Endothelial cell of umbilical vein (primary cell): ENCODE data around the gene MSANTD7. TPM values are rescaled to one million over a fixed set of nuclear protein-coding genes. Genes with fewer than 3 reads are reported as not detected.
A peak's percentile ranks its signal among the peaks of the same experiment; 100 is the strongest.

Experiments
- BruUV-seq: library from RNA; stranded (reverse); fragments of 400-500 nt; replicated peaks from 2 replicates; lab custom pipeline; 2021; lab: Mats Ljungman, UMichigan
- CTCF ChIA-PET: fragments of 300-600, 350-600 bp; sonication (Branson Sonifier 250); formaldehyde crosslinking; loops from one replicate; lab custom pipeline; 2021; ENCODE audit warnings: antibody characterized with exemption, inconsistent platforms; lab: Charles Lee
- POLR2A ChIA-PET: fragments of 300-600, 350-600 bp; sonication (Branson Sonifier 250); formaldehyde crosslinking; loops from one replicate; lab custom pipeline; 2021; ENCODE audit warnings: antibody characterized with exemption, inconsistent platforms; lab: Charles Lee
- DNase-seq: peaks from one replicate; pipeline ENCODE4 v3.0.0-alpha.2; 2011; ENCODE audit warnings: low read depth, low spot score
- FAIRE-seq: peaks from 2 replicates; lab custom pipeline; 2011; peaks lifted over from hg19 to GRCh38; lab: Jason Lieb, UNC
- H2AFZ ChIP-seq: 2 replicates; pipeline ENCODE4 v1.6.0; 2012; ENCODE audit warnings: low read depth, low read length, control low read depth, inconsistent platforms
- H3K27ac ChIP-seq: 2 replicates; pipeline ENCODE4 v1.5.1; 2011; ENCODE audit warnings: low read depth, mild to moderate bottlenecking, control low read depth, low read length, moderate library complexity; ENCODE audit not compliant: insufficient read depth
- H3K27me3 ChIP-seq, 2 experiments: 2 replicates each; pipeline versions ENCODE4 v1.6.0 to v1.6.1; 2011; ENCODE audit warnings: low read length in 2 of 2, mixed read lengths in 1 of 2; ENCODE audit not compliant: control insufficient read depth in 2 of 2, insufficient read depth in 2 of 2
- H3K36me3 ChIP-seq, 2 experiments: 2 replicates in 1 of 2; 3 replicates in 1 of 2; pipeline ENCODE4 v1.5.1; 2011; ENCODE audit warnings: low read length in 2 of 2, mild to moderate bottlenecking in 1 of 2, moderate library complexity in 1 of 2; ENCODE audit not compliant: control insufficient read depth in 2 of 2, insufficient read depth in 2 of 2; ENCODE audit errors: extremely low read depth in 1 of 2
- H3K4me1 ChIP-seq: 3 replicates; pipeline ENCODE4 v1.5.1; 2011; ENCODE audit warnings: mild to moderate bottlenecking, low read length; ENCODE audit not compliant: control insufficient read depth, insufficient read depth; ENCODE audit errors: extremely low read depth
- H3K4me2 ChIP-seq: 2 replicates; pipeline ENCODE4 v1.6.1; 2011; ENCODE audit warnings: low read length, control low read depth, mixed read lengths; ENCODE audit not compliant: insufficient read depth
- H3K4me3 ChIP-seq, 3 experiments: fragments of 200-600 bp in 1 of 3; sonication (generic), shearing (Covaris generic) in 1 of 3; replicated peaks in 1 of 3; 2 replicates each; pipeline ENCODE4 v1.5.1; 2011 to 2016; ENCODE audit warnings: control low read depth in 3 of 3, low read length in 3 of 3, mild to moderate bottlenecking in 2 of 3, inconsistent platforms in 1 of 3, low read depth in 1 of 3, moderate library complexity in 1 of 3; ENCODE audit not compliant: insufficient read depth in 1 of 3
- H3K79me2 ChIP-seq: 2 replicates; pipeline ENCODE4 v1.6.0; 2012; ENCODE audit warnings: low read length, inconsistent platforms; ENCODE audit not compliant: control insufficient read depth, insufficient read depth
- H3K9ac ChIP-seq: replicated peaks from 2 replicates; pipeline ENCODE3; 2011; ENCODE audit warnings: low read length, control low read depth; ENCODE audit not compliant: insufficient read depth; ENCODE audit errors: extremely low read depth
- H3K9me1 ChIP-seq: replicated peaks from 3 replicates; pipeline ENCODE4 v1.6.0; 2011; ENCODE audit warnings: mild to moderate bottlenecking, low read length; ENCODE audit not compliant: control insufficient read depth, insufficient read depth; ENCODE audit errors: extremely low read depth
- H3K9me3 ChIP-seq: replicated peaks from 2 replicates; pipeline ENCODE4 v1.5.1; 2012; ENCODE audit warnings: low read length, inconsistent platforms; ENCODE audit not compliant: control insufficient read depth, insufficient read depth
- H4K20me1 ChIP-seq: replicated peaks from 2 replicates; pipeline ENCODE3; 2011; ENCODE audit warnings: mild to moderate bottlenecking, low read length; ENCODE audit not compliant: control insufficient read depth, insufficient read depth; ENCODE audit errors: extremely low read depth
- FOS ChIP-seq: IDR thresholded peaks from 2 replicates; pipeline ENCODE4 v1.6.1; 2011; ENCODE audit warnings: mild to moderate bottlenecking, low read length, moderate library complexity, borderline replicate concordance; ENCODE audit not compliant: insufficient read depth
- GATA2 ChIP-seq: IDR thresholded peaks from 2 replicates; pipeline ENCODE4 v1.7.0; 2011; ENCODE audit warnings: low read depth, mild to moderate bottlenecking, moderate library complexity, mixed read lengths, low read length; ENCODE audit not compliant: insufficient read length, insufficient read depth
- JUN ChIP-seq: IDR thresholded peaks from 2 replicates; pipeline ENCODE4 v1.6.1; 2011; ENCODE audit warnings: borderline replicate concordance, low read depth; ENCODE audit not compliant: insufficient read length, insufficient read depth
- POLR2A ChIP-seq: IDR thresholded peaks from 2 replicates; pipeline ENCODE4 v1.6.1; 2012; ENCODE audit warnings: low read depth, mild to moderate bottlenecking, control low read depth, low read length
- POLR2AphosphoS5 ChIP-seq: IDR thresholded peaks from 2 replicates; pipeline ENCODE4 v1.6.1; 2012; ENCODE audit warnings: low read depth, mild to moderate bottlenecking, control low read depth, low read length, moderate library complexity; ENCODE audit not compliant: insufficient read depth
- dilution Hi-C: fragments of 300-500 bp; cut with MboI; formaldehyde crosslinking; loops from one replicate; pipeline ENCODE4 v1.15.0; 2019; ENCODE audit warnings: low sequenced_read_pairs; ENCODE audit not compliant: extremely low pct_ligation_motif_present
- intact Hi-C: fragments of 100-400 bp; cut with micrococcal nuclease; formaldehyde crosslinking; loops from one replicate; pipeline ENCODE4 v1.10.0; 2022
- polyA plus RNA-seq, 4 experiments: library from polyadenylated mRNA; depleted of rRNA in 3 of 4; stranded (reverse) in 3 of 4; unstranded in 1 of 4; fragments of >200 nt; gene quantifications; 2 replicates each; pipeline versions ENCODE4 v1.2.1 to v1.2.3, GENCODE V29; 2011 to 2012; ENCODE audit warnings: missing spikeins in 1 of 4
- total RNA-seq: library from RNA; stranded (reverse); gene quantifications from 2 replicates; pipeline ENCODE4 v1.2.3, GENCODE V29; 2021
- TF ChIP-seq, protein P1 (sequence below), 2 donors: IDR thresholded peaks; 1 replicate in 1 of 2; 2 replicates in 1 of 2; pipeline ENCODE4 v1.5.1; 2011; ENCODE audit warnings: low read length in 2 of 2, mild to moderate bottlenecking in 2 of 2, moderate library complexity in 2 of 2, control low read depth in 1 of 2, inconsistent platforms in 1 of 2, low read depth in 1 of 2; ENCODE audit not compliant: insufficient read depth in 1 of 2; ENCODE audit errors: extremely low read depth in 1 of 2
- TF ChIP-seq, protein P2 (sequence below): IDR thresholded peaks from 2 replicates; pipeline ENCODE4 v1.6.1; 2011; ENCODE audit not compliant: insufficient read depth, insufficient read length

MSANTD7 gene
- total and polyA plus RNA-seq, 2 donors (not counting 3 experiments of a cell fraction or from before 2014, with no cell fraction given) = 4.8 to 13.1 TPM

DNA sequence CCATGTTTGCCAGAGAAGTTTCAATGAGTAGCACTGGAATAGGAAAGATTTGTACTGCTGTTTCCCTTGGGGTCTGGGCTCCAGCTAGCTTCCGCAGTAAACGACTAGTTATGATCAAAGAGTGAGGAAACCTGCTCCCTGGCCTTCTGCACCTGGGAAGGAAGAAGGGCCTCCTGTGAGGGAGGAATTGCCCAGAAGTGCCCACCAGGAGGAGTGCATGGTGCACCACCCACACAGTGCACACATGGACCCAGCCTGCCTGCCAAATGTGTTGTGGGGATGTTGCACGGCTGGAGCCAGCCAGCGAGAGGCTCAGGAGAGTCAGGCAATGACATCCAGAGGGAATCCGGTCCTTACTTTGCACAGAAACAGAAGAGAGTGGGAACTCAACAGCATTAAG, 36.4 kb upstream of the MSANTD7 start:
- H4K20me1 ChIP-seq = no peaks in the 10 kb centered on the region
- POLR2A ChIA-PET = no interaction called here
- CTCF ChIA-PET = interaction anchor here (1.0 to 1.9 kb wide), 4 partner anchors 18 to 54 kb away, joined by 3 to 11 read pairs (median 4); no protein-coding TSS in a partner anchor
- no peak overlapping the region for H3K9ac ChIP-seq
- no peak overlapping the region for H3K4me2 ChIP-seq
- H3K36me3 ChIP-seq = no peaks in the 10 kb centered on the region
- no peak overlapping the region for H3K27ac ChIP-seq
- no peak overlapping the region for H3K4me3 ChIP-seq
- H3K9me3 ChIP-seq = no peaks in the 10 kb centered on the region
- H2AFZ ChIP-seq = no peak overlapping the region
- H3K79me2 ChIP-seq = no peaks in the 10 kb centered on the region
- peak; percentile 90 for DNase-seq
- no peak for FAIRE-seq
- intact Hi-C loops (no loop called here), dilution Hi-C loops (no loop called here)
- TF ChIP-seq POLR2A (no peak), GATA2 (no peak), POLR2AphosphoS5 (peak; percentile 14), FOS (no peak), JUN (no peak)
- TF ChIP-seq, protein P1, sequence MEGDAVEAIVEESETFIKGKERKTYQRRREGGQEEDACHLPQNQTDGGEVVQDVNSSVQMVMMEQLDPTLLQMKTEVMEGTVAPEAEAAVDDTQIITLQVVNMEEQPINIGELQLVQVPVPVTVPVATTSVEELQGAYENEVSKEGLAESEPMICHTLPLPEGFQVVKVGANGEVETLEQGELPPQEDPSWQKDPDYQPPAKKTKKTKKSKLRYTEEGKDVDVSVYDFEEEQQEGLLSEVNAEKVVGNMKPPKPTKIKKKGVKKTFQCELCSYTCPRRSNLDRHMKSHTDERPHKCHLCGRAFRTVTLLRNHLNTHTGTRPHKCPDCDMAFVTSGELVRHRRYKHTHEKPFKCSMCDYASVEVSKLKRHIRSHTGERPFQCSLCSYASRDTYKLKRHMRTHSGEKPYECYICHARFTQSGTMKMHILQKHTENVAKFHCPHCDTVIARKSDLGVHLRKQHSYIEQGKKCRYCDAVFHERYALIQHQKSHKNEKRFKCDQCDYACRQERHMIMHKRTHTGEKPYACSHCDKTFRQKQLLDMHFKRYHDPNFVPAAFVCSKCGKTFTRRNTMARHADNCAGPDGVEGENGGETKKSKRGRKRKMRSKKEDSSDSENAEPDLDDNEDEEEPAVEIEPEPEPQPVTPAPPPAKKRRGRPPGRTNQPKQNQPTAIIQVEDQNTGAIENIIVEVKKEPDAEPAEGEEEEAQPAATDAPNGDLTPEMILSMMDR (IDR thresholded peaks at IDR 0.05; ENCODE audit: extremely low read depth in 1 of 2, insufficient read depth in 1 of 2, low read depth in 1 of 2, low read length in 2 of 2) = peak in 1 of 2 donors; percentile 51
- TF ChIP-seq, protein P2, sequence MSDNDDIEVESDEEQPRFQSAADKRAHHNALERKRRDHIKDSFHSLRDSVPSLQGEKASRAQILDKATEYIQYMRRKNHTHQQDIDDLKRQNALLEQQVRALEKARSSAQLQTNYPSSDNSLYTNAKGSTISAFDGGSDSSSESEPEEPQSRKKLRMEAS = peak; percentile 45
- peaks cover 14% of the 10 kb centered on the region for H3K4me1 ChIP-seq
- no peaks in the 10 kb centered on the region for H3K9me1 ChIP-seq
- no peaks in the 10 kb centered on the region for H3K27me3 ChIP-seq
- BruUV-seq = no TSS peak
